Measurements from ENCODE around the gene IL1A. TPM values are rescaled to one million over a fixed set of nuclear protein-coding genes. Genes with fewer than 3 reads are reported as not detected.

The IL1A gene
- total RNA-seq, 4 donors from 2014 or later: 0.13 TPM; not detected in 3

DNA sequence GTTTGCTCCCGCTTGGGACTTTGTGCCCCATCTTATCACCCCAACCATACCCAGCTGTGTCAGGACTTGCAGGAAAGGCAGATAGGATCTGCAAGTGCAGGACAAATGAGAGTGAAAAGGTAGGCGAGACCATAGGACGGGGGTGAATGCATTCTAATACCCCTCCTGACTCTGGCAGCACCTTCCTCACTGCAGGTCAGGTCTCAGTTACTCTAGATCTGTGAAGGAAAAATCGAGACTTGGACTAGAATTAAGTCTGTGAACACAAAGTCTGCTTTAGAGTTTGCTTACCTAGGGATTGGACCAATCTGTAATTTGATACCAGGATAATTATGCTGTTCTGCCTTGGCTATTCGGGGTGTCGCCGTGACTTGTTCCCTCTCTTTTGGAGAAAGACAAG lies 43.8 kb downstream of the IL1A start:
- Histone ChIP-seq H3K27me3 (no peaks in the 10 kb centered on the region), H3K4me3 (no peak overlapping the region), H3K9me3 (no peaks in the 10 kb centered on the region), H3K27ac (replicated peaks in 1 of 4) (no peak overlapping the region), H3K36me3 (no peaks in the 10 kb centered on the region), H3K4me1 (peaks cover 0 to 12% (median 5%) of the 10 kb centered on the region in 4 donors)
- WGBS: 95% methylated on average over 7 of the region's 7 CpGs
- TF ChIP-seq EP300 (IDR thresholded peaks at IDR 0.05): no peak
- TF ChIP-seq, protein P1, sequence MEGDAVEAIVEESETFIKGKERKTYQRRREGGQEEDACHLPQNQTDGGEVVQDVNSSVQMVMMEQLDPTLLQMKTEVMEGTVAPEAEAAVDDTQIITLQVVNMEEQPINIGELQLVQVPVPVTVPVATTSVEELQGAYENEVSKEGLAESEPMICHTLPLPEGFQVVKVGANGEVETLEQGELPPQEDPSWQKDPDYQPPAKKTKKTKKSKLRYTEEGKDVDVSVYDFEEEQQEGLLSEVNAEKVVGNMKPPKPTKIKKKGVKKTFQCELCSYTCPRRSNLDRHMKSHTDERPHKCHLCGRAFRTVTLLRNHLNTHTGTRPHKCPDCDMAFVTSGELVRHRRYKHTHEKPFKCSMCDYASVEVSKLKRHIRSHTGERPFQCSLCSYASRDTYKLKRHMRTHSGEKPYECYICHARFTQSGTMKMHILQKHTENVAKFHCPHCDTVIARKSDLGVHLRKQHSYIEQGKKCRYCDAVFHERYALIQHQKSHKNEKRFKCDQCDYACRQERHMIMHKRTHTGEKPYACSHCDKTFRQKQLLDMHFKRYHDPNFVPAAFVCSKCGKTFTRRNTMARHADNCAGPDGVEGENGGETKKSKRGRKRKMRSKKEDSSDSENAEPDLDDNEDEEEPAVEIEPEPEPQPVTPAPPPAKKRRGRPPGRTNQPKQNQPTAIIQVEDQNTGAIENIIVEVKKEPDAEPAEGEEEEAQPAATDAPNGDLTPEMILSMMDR (IDR thresholded peaks at IDR 0.05): no peak
- DNase-seq (ENCODE audit: extremely low spot score): no peak
- intact Hi-C loops (cut with DNase I): no loop called here

DNA sequence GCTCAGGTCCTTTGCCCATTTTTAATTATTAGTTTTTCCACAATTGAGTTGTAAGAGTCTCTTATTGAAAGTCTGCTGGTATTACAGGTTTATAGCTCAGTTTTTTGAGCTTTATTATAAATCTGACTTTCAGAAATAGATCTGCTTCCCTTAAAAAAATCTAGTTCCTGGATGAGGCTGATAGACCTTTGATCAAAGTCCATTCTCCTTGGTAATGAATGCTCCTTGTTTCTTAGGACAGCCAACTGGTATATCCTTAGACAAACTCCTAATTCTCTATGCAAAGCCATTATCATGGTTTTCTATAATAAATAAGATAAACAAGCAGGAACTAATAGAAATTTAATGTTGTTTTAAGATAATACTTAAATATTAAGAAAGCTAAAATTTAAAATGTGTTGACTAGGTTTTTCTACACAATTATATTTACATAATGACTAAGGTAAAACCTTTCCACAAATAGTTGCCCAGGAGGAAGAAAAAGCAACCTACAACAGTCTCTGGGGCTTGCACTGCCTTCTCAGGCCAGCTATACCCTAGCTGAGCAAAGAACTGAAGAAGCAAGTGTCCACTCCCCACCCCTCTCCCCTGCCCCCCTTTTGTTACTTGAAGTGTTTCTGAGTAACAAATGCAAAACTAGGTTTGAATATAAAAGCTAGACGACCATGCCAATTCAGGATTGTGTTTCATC lies 46.6 kb downstream of the IL1A start:
- Histone ChIP-seq H3K4me1 (peaks cover 0 to 23% (median 15%) of the 10 kb centered on the region in 4 donors), H3K36me3 (no peaks in the 10 kb centered on the region), H3K9me3 (no peaks in the 10 kb centered on the region), H3K4me3 (no peak overlapping the region), H3K27me3 (no peaks in the 10 kb centered on the region), H3K27ac (replicated peaks in 1 of 4) (no peak overlapping the region)
- WGBS: 91% methylated on average over 1 of the region's 1 CpG
- intact Hi-C loops (cut with DNase I): no loop called here
- DNase-seq (ENCODE audit: extremely low spot score): no peak
- TF ChIP-seq EP300 (IDR thresholded peaks at IDR 0.05) (no peak), POLR2A (IDR thresholded peaks at IDR 0.05; ENCODE audit: low read depth) (no peak)

DNA sequence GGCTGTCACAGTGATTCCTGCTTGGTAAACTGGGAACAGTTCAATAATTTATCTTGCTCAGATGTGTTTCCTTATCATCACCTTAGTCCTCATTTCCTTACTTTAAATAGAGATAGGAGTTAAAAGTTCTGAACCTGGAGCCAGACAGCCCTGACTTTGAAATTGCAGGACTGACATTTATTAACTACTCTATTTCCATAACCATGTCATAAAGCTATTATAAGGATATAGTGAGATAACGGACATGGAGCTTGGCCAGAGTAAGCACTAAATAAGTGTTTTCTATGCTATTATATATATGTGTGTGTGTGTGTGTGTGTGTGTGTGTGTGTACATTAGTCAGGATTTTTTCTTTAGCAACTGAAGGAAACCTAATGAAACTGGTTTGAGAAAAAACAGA lies 50.4 kb downstream of the IL1A start:
- WGBS: 47% methylated on average over 1 of the region's 1 CpG
- intact Hi-C loops (cut with DNase I): no loop called here
- Histone ChIP-seq H3K27ac (replicated peaks in 1 of 4) (no peak overlapping the region), H3K27me3 (no peaks in the 10 kb centered on the region), H3K36me3 (no peaks in the 10 kb centered on the region), H3K9me3 (no peaks in the 10 kb centered on the region), H3K4me3 (no peak overlapping the region), H3K4me1 (peaks cover 0 to 10% (median 9%) of the 10 kb centered on the region in 4 donors)
- no peak for TF ChIP-seq EP300 (IDR thresholded peaks at IDR 0.05)
- TF ChIP-seq POLR2A (IDR thresholded peaks at IDR 0.05; ENCODE audit: low read depth): no peak
- TF ChIP-seq, protein P1 (IDR thresholded peaks at IDR 0.05): no peak
- TF ChIP-seq POLR2AphosphoS5 (IDR thresholded peaks at IDR 0.05): no peak
- no peak for DNase-seq (ENCODE audit: extremely low spot score)

DNA sequence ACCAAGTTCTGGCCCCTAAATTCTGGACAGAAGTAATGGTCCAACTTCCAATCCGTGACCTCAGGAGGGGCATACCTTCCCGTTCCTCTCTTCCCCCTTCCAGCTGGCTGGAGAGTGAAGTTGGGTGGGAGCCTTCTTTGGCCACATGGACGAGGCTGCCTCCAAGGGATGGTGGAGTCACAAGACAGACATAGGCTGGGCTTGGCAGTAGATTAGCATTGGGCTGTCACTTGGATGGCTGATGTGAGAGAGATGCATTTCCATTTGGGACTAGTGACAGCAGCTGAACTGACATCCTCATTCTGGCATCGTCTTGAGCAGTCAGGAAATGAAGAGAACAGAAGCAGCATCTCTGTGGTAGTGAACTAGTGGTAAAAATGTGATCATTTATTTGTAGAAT lies 50.8 kb downstream of the IL1A start:
- H3K9me3 ChIP-seq: no peaks in the 10 kb centered on the region
- peaks cover 0 to 10% (median 9%) of the 10 kb centered on the region in 4 donors for H3K4me1 ChIP-seq
- H3K36me3 ChIP-seq: no peaks in the 10 kb centered on the region
- peaks cover 0 to 3% (median 0%) of the 10 kb centered on the region in 4 donors for H3K27me3 ChIP-seq
- no peak overlapping the region for H3K4me3 ChIP-seq
- H3K27ac ChIP-seq (replicated peaks in 1 of 4): no peak overlapping the region
- 45% methylated on average over 4 of the region's 4 CpGs for WGBS
- TF ChIP-seq EP300 (IDR thresholded peaks at IDR 0.05): no peak
- TF ChIP-seq, protein P1 (IDR thresholded peaks at IDR 0.05): no peak
- TF ChIP-seq POLR2AphosphoS5 (IDR thresholded peaks at IDR 0.05): no peak
- TF ChIP-seq POLR2A (IDR thresholded peaks at IDR 0.05; ENCODE audit: low read depth): no peak
- no peak for DNase-seq (ENCODE audit: extremely low spot score)
- intact Hi-C loops (cut with DNase I): no loop called here

DNA sequence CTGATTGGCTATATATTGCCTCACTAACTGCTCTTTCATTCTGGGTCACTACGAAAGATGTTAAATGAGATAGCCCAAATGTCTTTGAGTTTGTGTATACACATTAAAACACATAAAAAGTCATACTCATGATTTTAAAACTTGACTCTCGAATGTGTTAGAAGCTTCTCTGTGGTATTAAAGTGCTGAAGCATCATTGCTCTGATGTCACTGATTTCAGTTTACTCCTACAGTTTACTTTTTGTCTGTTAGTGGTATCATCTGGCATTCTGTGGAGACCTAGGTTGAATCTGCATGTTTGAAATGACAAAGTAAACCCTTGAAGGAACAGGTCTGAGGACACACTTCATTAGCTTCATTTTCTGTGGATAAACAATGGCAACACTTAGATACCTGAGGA lies 52.8 kb downstream of the IL1A start:
- Histone ChIP-seq H3K36me3 (no peaks in the 10 kb centered on the region), H3K27ac (replicated peaks in 1 of 4) (no peak overlapping the region), H3K4me3 (no peak overlapping the region), H3K9me3 (no peaks in the 10 kb centered on the region), H3K4me1 (peaks cover 0 to 17% (median 14%) of the 10 kb centered on the region in 4 donors), H3K27me3 (peaks cover 0 to 18% (median 0%) of the 10 kb centered on the region in 4 donors)
- intact Hi-C loops (cut with DNase I): no loop called here
- WGBS: 95% methylated on average over 2 of the region's 2 CpGs
- no peak for TF ChIP-seq EP300 (IDR thresholded peaks at IDR 0.05)
- TF ChIP-seq, protein P1 (IDR thresholded peaks at IDR 0.05): no peak
- no peak for DNase-seq (ENCODE audit: extremely low spot score)

Measured in esophagus muscularis mucosa (tissue), 4 donors.